Kidney (tissue), 14 donors: ENCODE measurements around the gene WSCD2. TPM values are rescaled to one million over a fixed set of nuclear protein-coding genes. Genes with fewer than 3 reads are reported as not detected.

Experiments
- DNase-seq, 5 donors: peaks; one replicate each; pipeline ENCODE4 v3.0.0-alpha.2; 2013 to 2020
- FAIRE-seq: peaks from 2 replicates; lab custom pipeline; 2012; peaks lifted over from hg19 to GRCh38; lab: Jason Lieb, UNC
- H3K27ac ChIP-seq, 2 donors: one replicate each; pipeline ENCODE4 v1.7.0; 2013; ENCODE audit warnings: low read depth in 2 of 2, low read length in 2 of 2, inconsistent platforms in 1 of 2
- H3K27me3 ChIP-seq: one replicate; pipeline ENCODE4 v1.7.1; 2013; ENCODE audit warnings: low read length, inconsistent platforms; ENCODE audit not compliant: control insufficient read depth, insufficient read depth
- H3K36me3 ChIP-seq, 3 donors: one replicate each; pipeline versions ENCODE4 v1.7.0 to v1.7.1; 2013; ENCODE audit warnings: low read length in 3 of 3, control low read depth in 1 of 3, inconsistent platforms in 1 of 3; ENCODE audit not compliant: insufficient read depth in 3 of 3, control insufficient read depth in 2 of 3
- H3K4me1 ChIP-seq, 3 donors: one replicate each; pipeline versions ENCODE4 v1.7.0 to v1.7.1; 2013; ENCODE audit warnings: low read length in 3 of 3, inconsistent platforms in 1 of 3, low read depth in 1 of 3; ENCODE audit not compliant: control insufficient read depth in 2 of 3, insufficient read depth in 2 of 3
- H3K4me3 ChIP-seq, 3 donors: one replicate each; pipeline versions ENCODE4 v1.7.0 to v1.8.1; 2013; ENCODE audit warnings: low read length in 3 of 3, control low read depth in 1 of 3, inconsistent platforms in 1 of 3
- H3K9ac ChIP-seq, 3 donors: one replicate each; pipeline versions ENCODE4 v1.7.0 to v1.7.1; 2013; ENCODE audit warnings: low read length in 3 of 3, control low read depth in 1 of 3, inconsistent platforms in 1 of 3
- H3K9me3 ChIP-seq, 3 donors: one replicate each; pipeline versions ENCODE4 v1.7.0 to v1.7.1; 2013; ENCODE audit warnings: low read length in 3 of 3, control low read depth in 1 of 3, inconsistent platforms in 1 of 3; ENCODE audit not compliant: control insufficient read depth in 2 of 3, insufficient read depth in 1 of 3
- intact Hi-C: fragments of 100-400 bp; cut with DNase I; formaldehyde crosslinking; loops from one replicate; pipeline ENCODE4 v1.11.1; 2022
- polyA plus RNA-seq: library from polyadenylated mRNA; stranded (reverse); fragments of 350-450 nt; fragmentation: Illumina TruSeq; extraction: RNeasy Lipid Tissue Mini Kit (QIAGEN cat#74804); gene quantifications from one replicate; pipeline ENCODE4 v1.2.3, GENCODE V29; 2014; ENCODE audit warnings: low read depth, low replicate concordance; ENCODE audit not compliant: insufficient read depth
- total RNA-seq: library from RNA; stranded (reverse); fragmentation: NEBNext Ultra II Directional; extraction: Animal tissue kit (Norgen Biotek cat#: 25700); gene quantifications from one replicate; pipeline ENCODE4 v1.2.1, GENCODE V29; 2021
- TF ChIP-seq, protein P1 (sequence below): IDR thresholded peaks from 3 replicates; pipeline ENCODE4 v1.5.1; 2012; ENCODE audit warnings: mild to moderate bottlenecking, moderate library complexity, borderline replicate concordance; ENCODE audit not compliant: insufficient read depth; ENCODE audit errors: extremely low read depth
- donor health status: control.
- donor health status: control.
- donor health status: control.
- donor health status: control.
- donor health status: control.
- donor health status: DM: yes; HTN: yes; CAD: no.
- donor health status: Normal renal cell carcinoma (clear cell type).

Gene WSCD2
- total and polyA plus RNA-seq, 2 donors from 2014 or later: 1.6 to 2.0 TPM

DNA sequence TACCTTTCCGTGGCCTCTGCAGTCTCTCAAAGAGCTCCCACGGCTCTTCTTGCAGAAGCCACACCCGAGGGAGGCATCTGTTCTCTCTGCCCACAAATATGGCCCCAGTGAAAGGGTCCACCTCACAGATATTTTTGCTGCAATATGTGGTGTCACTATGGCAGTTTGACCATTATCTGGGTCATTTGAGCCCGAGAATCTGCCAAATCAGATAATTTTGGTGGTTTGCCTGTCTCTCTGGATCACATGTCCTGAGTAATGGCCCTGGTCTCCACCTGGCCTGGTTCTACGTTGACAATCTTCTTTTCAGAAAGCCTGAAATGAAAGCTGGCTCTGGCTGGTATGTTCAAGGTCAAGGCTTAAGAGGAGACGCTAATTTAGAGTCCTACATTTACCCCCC is 5.7 kb upstream of the WSCD2 start:
- Histone ChIP-seq H3K36me3 (no peaks in the 10 kb centered on the region), H3K4me1 (no peaks in the 10 kb centered on the region), H3K4me3 (no peak overlapping the region), H3K9me3 (peaks cover 0 to 4% (median 0%) of the 10 kb centered on the region in 3 donors), H3K9ac (no peak overlapping the region), H3K27ac (no peak overlapping the region), H3K27me3 (no peaks in the 10 kb centered on the region)
- no peak for FAIRE-seq
- intact Hi-C loops: no loop called here
- TF ChIP-seq, protein P1, sequence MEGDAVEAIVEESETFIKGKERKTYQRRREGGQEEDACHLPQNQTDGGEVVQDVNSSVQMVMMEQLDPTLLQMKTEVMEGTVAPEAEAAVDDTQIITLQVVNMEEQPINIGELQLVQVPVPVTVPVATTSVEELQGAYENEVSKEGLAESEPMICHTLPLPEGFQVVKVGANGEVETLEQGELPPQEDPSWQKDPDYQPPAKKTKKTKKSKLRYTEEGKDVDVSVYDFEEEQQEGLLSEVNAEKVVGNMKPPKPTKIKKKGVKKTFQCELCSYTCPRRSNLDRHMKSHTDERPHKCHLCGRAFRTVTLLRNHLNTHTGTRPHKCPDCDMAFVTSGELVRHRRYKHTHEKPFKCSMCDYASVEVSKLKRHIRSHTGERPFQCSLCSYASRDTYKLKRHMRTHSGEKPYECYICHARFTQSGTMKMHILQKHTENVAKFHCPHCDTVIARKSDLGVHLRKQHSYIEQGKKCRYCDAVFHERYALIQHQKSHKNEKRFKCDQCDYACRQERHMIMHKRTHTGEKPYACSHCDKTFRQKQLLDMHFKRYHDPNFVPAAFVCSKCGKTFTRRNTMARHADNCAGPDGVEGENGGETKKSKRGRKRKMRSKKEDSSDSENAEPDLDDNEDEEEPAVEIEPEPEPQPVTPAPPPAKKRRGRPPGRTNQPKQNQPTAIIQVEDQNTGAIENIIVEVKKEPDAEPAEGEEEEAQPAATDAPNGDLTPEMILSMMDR: no peak
- no peak for DNase-seq

DNA sequence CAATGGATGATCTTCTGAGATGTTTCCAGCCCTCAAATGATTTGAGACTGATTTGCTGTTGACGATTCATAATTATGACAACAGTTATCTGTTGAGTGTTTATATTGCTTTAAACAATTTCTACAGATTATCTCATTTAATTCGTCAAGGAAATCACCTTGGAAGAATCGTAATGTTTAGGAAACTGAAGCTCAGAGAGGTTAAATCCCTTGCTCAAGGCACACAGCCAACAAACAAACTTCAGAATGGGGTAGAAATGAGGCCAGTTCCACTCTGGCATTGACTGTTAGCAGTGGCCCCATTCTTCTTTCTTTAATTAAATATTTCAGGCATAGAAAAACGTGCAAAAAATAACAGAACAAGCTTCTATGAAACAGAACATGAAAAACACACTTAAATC is 4.0 kb upstream of the WSCD2 start:
- no peak for FAIRE-seq
- no peaks in the 10 kb centered on the region for H3K36me3 ChIP-seq
- TF ChIP-seq, protein P1: no peak
- no peaks in the 10 kb centered on the region for H3K27me3 ChIP-seq
- peaks cover 0 to 4% (median 0%) of the 10 kb centered on the region in 3 donors for H3K9me3 ChIP-seq
- H3K9ac ChIP-seq: no peak overlapping the region
- no peak overlapping the region for H3K27ac ChIP-seq
- DNase-seq: no peak
- intact Hi-C loops: no loop called here
- peaks cover 0 to 10% (median 0%) of the 10 kb centered on the region in 3 donors for H3K4me1 ChIP-seq
- no peak overlapping the region for H3K4me3 ChIP-seq

DNA sequence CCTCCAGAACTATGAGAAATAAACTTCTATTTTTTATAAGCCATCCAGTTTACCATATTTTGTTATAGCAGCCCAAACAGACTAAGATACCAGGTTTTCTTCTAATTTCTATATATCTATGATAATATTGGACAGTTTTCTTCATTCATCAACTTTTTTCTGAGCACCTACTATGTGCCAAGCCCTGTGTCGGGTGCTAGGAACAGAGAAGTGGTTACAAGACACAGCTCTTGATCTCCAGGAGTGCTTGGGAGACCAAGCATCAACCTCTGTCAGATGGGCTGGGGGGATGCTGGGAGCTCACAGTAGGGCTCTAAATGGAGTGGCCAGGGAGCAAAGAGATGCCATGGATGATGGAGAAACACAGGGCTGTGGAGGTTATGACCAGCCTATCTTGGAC is 2.9 kb upstream of the WSCD2 start:
- intact Hi-C loops: no loop called here
- H3K4me3 ChIP-seq: no peak overlapping the region

More for the DNA sequence above, 2.9 kb upstream of the WSCD2 start:
- no peaks in the 10 kb centered on the region for H3K27me3 ChIP-seq
- no peaks in the 10 kb centered on the region for H3K36me3 ChIP-seq
- H3K4me1 ChIP-seq: peaks cover 0 to 10% (median 0%) of the 10 kb centered on the region in 3 donors
- DNase-seq (no peak), FAIRE-seq (no peak)
- H3K27ac ChIP-seq: no peak overlapping the region
- no peak overlapping the region for H3K9ac ChIP-seq
- TF ChIP-seq, protein P1: no peak
- peaks cover 0 to 4% (median 0%) of the 10 kb centered on the region in 3 donors for H3K9me3 ChIP-seq
